Measurements from ENCODE around the gene SENP7. TPM values are rescaled to one million over a fixed set of nuclear protein-coding genes. Genes with fewer than 3 reads are reported as not detected.
"Not testable (repeated sequence)": the region's sequence is repeated elsewhere in the genome, so short reads cannot be mapped to it uniquely, and the experiment has no call there.

The SENP7 gene
- total RNA-seq, 1 donor from 2014 or later, result 11.8 TPM

- H3K4me3 ChIP-seq (ENCODE audit: low read depth, low read length), result no peak overlapping the region
- no peak for DNase-seq (ENCODE audit: low read depth)
- TF ChIP-seq CTCF (conservative IDR thresholded peaks at IDR 0.05; ENCODE audit: low read depth, low read length), result no peak
These were observed 12.8 kb downstream of the SENP7 start for GRCh38 chr3:101500208-101500607.

- H3K4me3 ChIP-seq (ENCODE audit: low read depth, low read length), result no peak overlapping the region
- TF ChIP-seq CTCF (conservative IDR thresholded peaks at IDR 0.05; ENCODE audit: low read depth, low read length), result no peak
- DNase-seq (ENCODE audit: low read depth), result no peak
These were observed 15.2 kb downstream of the SENP7 start for GRCh38 chr3:101497803-101498202.

- no peak overlapping the region for H3K4me3 ChIP-seq (ENCODE audit: low read depth, low read length)
- TF ChIP-seq CTCF (conservative IDR thresholded peaks at IDR 0.05; ENCODE audit: low read depth, low read length), result peak; percentile 24
- no peak for DNase-seq (ENCODE audit: low read depth)
These were observed 17.5 kb downstream of the SENP7 start for GRCh38 chr3:101495552-101495951.

GRCh38 chr3:101484805-101485620, 28.0 kb downstream of the SENP7 start:
- TF ChIP-seq CTCF (conservative IDR thresholded peaks at IDR 0.05; ENCODE audit: low read depth, low read length), result no peak
- peak; percentile 9 for DNase-seq (ENCODE audit: low read depth)
- no peak overlapping the region for H3K4me3 ChIP-seq (ENCODE audit: low read depth, low read length)

GRCh38 chr3:101478980-101479379, 34.0 kb downstream of the SENP7 start:
- DNase-seq (ENCODE audit: low read depth), result no peak
- H3K4me3 ChIP-seq (ENCODE audit: low read depth, low read length), result no peak overlapping the region
- no peak for TF ChIP-seq CTCF (conservative IDR thresholded peaks at IDR 0.05; ENCODE audit: low read depth, low read length)

- not testable (repeated sequence) for DNase-seq (ENCODE audit: low read depth); H3K4me3 ChIP-seq (ENCODE audit: low read depth, low read length)
These were observed 38.0 kb downstream of the SENP7 start for GRCh38 chr3:101474841-101475552.

GRCh38 chr3:101468676-101469075, 44.3 kb downstream of the SENP7 start:
- not testable (repeated sequence) for H3K4me3 ChIP-seq (ENCODE audit: low read depth, low read length)

GRCh38 chr3:101467310-101467663, 45.7 kb downstream of the SENP7 start:
- DNase-seq (ENCODE audit: low read depth); H3K4me3 ChIP-seq (ENCODE audit: low read depth, low read length): not testable (repeated sequence)

More at GRCh38 chr3:101468676-101469075, 44.3 kb downstream of the SENP7 start:
- DNase-seq (ENCODE audit: low read depth), result not testable (repeated sequence)
